Progenitor cell of endocrine pancreas (in vitro differentiated cells): ENCODE measurements around the gene FAM193A. TPM values are rescaled to one million over a fixed set of nuclear protein-coding genes. Genes with fewer than 3 reads are reported as not detected.

Source experiments
- DNase-seq: peaks from one replicate; pipeline ENCODE4 v3.0.0; 2021; ENCODE audit warnings: low spot score; ENCODE audit not compliant: unreplicated experiment
- H3K27ac Mint-ChIP-seq: 2 replicates; pipeline ENCODE4 v1.8.0; 2021; ENCODE audit warnings: mild to moderate bottlenecking, moderate library complexity, mixed read lengths
- H3K27me3 Mint-ChIP-seq: 2 replicates; pipeline ENCODE4 v1.8.0; 2021; ENCODE audit warnings: mixed read lengths
- H3K36me3 Mint-ChIP-seq: 2 replicates; pipeline ENCODE4 v1.8.0; 2022; ENCODE audit warnings: mixed read lengths; ENCODE audit not compliant: insufficient read depth
- H3K4me1 Mint-ChIP-seq: 2 replicates; pipeline ENCODE4 v1.8.0; 2021; ENCODE audit warnings: low read depth, mixed read lengths
- H3K4me3 Mint-ChIP-seq: 2 replicates; pipeline ENCODE4 v1.8.0; 2021; ENCODE audit warnings: low read depth, mild to moderate bottlenecking, moderate library complexity, mixed read lengths
- H3K9me3 Mint-ChIP-seq: 2 replicates; pipeline ENCODE4 v1.8.0; 2021; ENCODE audit warnings: low read depth, mixed read lengths
- CTCF ChIP-seq: fragments of 200-600 bp; sonication (generic); IDR thresholded peaks from one replicate; pipeline ENCODE4 v1.5.0; 2021; ENCODE audit warnings: antibody characterized with exemption, mild to moderate bottlenecking; ENCODE audit not compliant: unreplicated experiment
- total RNA-seq: library from RNA; stranded (reverse); gene quantifications from 2 replicates; pipeline ENCODE4 v1.2.1, GENCODE V29; 2021

FAM193A gene
- total RNA-seq, 1 donor from 2014 or later: 53.4 TPM

DNA sequence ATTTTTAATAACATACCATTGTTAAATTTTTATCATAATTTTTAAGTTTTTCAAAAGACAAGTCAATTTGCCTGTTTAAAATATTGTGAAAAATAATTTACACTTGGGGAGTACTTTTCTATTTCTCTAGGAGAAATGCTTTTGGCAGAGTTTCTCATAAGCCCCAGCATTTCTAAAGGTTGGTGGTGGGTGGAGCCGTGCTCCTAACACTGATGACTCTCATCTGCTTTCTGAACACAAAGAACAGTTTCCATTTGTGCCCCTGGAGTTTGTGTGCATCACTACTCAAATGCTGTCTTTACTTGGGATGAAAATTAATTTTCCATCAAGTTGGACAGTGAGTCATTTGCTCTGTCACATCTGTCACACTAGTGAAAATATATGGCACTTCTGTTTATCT is 162.1 kb downstream of the FAM193A start:
- no peak for TF ChIP-seq CTCF
- no peak for DNase-seq
- Mint-ChIP-seq H3K4me1 (peaks cover 4% of the 10 kb centered on the region), H3K4me3 (no peak overlapping the region), H3K9me3 (no peaks in the 10 kb centered on the region), H3K27me3 (no peaks in the 10 kb centered on the region), H3K36me3 (peaks cover 40% of the 10 kb centered on the region), H3K27ac (peak overlapping the region; percentile 73)

GRCh38 chr4:2698951-2699505 is 162.6 kb downstream of the FAM193A start:
- peak overlapping the region; percentile 73 for H3K27ac Mint-ChIP-seq

DNA sequence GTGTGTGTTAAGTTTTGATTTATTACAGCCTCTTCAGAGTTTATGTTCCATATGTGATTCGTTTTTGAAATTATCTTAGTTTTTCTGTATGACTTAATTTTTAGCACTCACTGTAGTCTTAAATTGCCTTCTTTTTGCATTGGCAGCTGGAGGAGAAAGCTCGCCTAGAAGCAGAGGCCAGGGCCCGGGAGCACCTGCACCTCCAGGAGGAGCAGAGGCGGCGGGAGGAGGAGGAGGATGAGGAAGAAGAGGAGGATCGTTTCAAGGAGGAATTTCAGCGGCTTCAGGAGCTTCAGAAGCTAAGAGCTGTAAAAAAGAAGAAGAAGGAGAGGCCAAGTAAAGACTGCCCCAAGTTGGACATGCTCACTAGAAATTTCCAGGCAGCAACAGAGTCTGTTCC is 163.1 kb downstream of the FAM193A start:
- Mint-ChIP-seq H3K4me1 (peaks cover 4% of the 10 kb centered on the region), H3K27ac (no peak overlapping the region), H3K4me3 (no peak overlapping the region), H3K9me3 (no peaks in the 10 kb centered on the region), H3K36me3 (peaks cover 34% of the 10 kb centered on the region), H3K27me3 (no peaks in the 10 kb centered on the region)
- DNase-seq: no peak
- no peak for TF ChIP-seq CTCF

More at GRCh38 chr4:2698951-2699505, 162.6 kb downstream of the FAM193A start:
- TF ChIP-seq CTCF: no peak
- Mint-ChIP-seq H3K4me1 (peaks cover 4% of the 10 kb centered on the region), H3K4me3 (no peak overlapping the region), H3K36me3 (peaks cover 36% of the 10 kb centered on the region), H3K27me3 (no peaks in the 10 kb centered on the region), H3K9me3 (no peaks in the 10 kb centered on the region)
- no peak for DNase-seq

GRCh38 chr4:2700031-2700430 is 163.6 kb downstream of the FAM193A start:
- peaks cover 37% of the 10 kb centered on the region for H3K36me3 Mint-ChIP-seq
- peaks cover 4% of the 10 kb centered on the region for H3K4me1 Mint-ChIP-seq
- no peak overlapping the region for H3K4me3 Mint-ChIP-seq
- no peak for DNase-seq
- no peaks in the 10 kb centered on the region for H3K27me3 Mint-ChIP-seq
- H3K27ac Mint-ChIP-seq: no peak overlapping the region
- no peaks in the 10 kb centered on the region for H3K9me3 Mint-ChIP-seq
- TF ChIP-seq CTCF: no peak

DNA sequence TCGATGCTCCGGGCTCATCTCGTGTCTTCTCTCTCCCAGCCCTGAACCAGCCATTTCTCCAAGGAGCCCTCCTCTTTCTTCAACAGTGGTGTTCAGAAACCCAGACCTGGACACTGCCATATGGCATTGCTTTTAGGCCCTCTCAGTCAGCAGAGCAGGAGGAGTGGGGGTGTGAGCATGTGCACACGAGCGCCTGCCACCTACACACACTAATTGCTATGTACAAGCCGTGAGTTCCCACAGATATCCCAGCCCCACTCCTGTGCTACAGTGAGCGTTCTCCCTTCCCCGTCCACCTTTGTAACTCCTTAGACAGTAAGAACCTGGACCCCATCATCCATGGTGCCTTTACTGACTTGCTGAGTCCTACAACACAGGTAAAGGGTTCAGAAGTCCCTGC is 165.9 kb downstream of the FAM193A start:
- Mint-ChIP-seq H3K4me3 (no peak overlapping the region), H3K36me3 (peaks cover 34% of the 10 kb centered on the region), H3K27ac (peak overlapping the region; percentile 86), H3K27me3 (no peaks in the 10 kb centered on the region), H3K9me3 (no peaks in the 10 kb centered on the region), H3K4me1 (peaks cover 4% of the 10 kb centered on the region)
- no peak for TF ChIP-seq CTCF
- no peak for DNase-seq
